Osteocyte (in vitro differentiated cells): Measurements from ENCODE around the gene TBCA. TPM values are rescaled to one million over a fixed set of nuclear protein-coding genes. Genes with fewer than 3 reads are reported as not detected.

Source experiments
- DNase-seq: peaks from one replicate; pipeline ENCODE4 v3.0.0; 2021; ENCODE audit warnings: mixed read lengths; ENCODE audit not compliant: unreplicated experiment; ENCODE audit errors: extremely low spot score
- H3K27ac Mint-ChIP-seq: one replicate; pipeline ENCODE4 v1.8.0; 2021; ENCODE audit warnings: mild to moderate bottlenecking, mixed read lengths; ENCODE audit not compliant: unreplicated experiment
- H3K27me3 Mint-ChIP-seq: one replicate; pipeline ENCODE4 v1.8.0; 2021; ENCODE audit warnings: mixed read lengths; ENCODE audit not compliant: unreplicated experiment
- H3K36me3 Mint-ChIP-seq: one replicate; pipeline ENCODE4 v1.8.0; 2021; ENCODE audit warnings: mixed read lengths; ENCODE audit not compliant: unreplicated experiment
- H3K4me1 Mint-ChIP-seq: one replicate; pipeline ENCODE4 v1.8.0; 2021; ENCODE audit warnings: mixed read lengths; ENCODE audit not compliant: unreplicated experiment
- H3K4me3 Mint-ChIP-seq: one replicate; pipeline ENCODE4 v1.8.0; 2021; ENCODE audit warnings: mild to moderate bottlenecking, moderate library complexity, mixed read lengths; ENCODE audit not compliant: unreplicated experiment
- H3K9me3 Mint-ChIP-seq: one replicate; pipeline ENCODE4 v1.8.0; 2021; ENCODE audit warnings: mixed read lengths; ENCODE audit not compliant: unreplicated experiment
- CTCF ChIP-seq: fragments of 200-600 bp; sonication (generic); IDR thresholded peaks from 2 replicates; pipeline ENCODE4 v1.5.0; 2021; ENCODE audit warnings: antibody characterized with exemption, mild to moderate bottlenecking, moderate library complexity
- long read RNA-seq: library from polyadenylated mRNA; unstranded; transcript quantifications from one replicate; pipeline ENCODE4 v2.0.0, GENCODE V29; 2021
- total RNA-seq: library from RNA; stranded (reverse); gene quantifications from 2 replicates; pipeline ENCODE4 v1.2.1, GENCODE V29; 2021

Gene TBCA
- total RNA-seq: 164 and 168 TPM in 2 replicates
- long read RNA-seq, transcript TBCA-201 (3 exons, 2,301 nt): minor isoform, 7 of 50 reads
- long read RNA-seq, transcript TBCA-202 (4 exons, 683 nt): major isoform, 29 of 50 reads
- long read RNA-seq, partial matches to known transcripts: 10 of 50 reads
- long read RNA-seq, other reads (novel, unspliced or antisense): 4 of 50 reads

GRCh38 chr5:77775790-77776553 lies at the start of gene TBCA:
TSS of gene TBCA (minus strand) at chr5:77776339. CDS start at chr5:77776257, 82 bp downstream.
- TF ChIP-seq CTCF: peak; percentile 39
- H3K27ac Mint-ChIP-seq: peak within 1 kb of the TSS; percentile 96
- H3K36me3 Mint-ChIP-seq: peaks cover 14% of the 10 kb centered on the region
- peak; percentile 96 for DNase-seq
- H3K27me3 Mint-ChIP-seq: no peaks in the 10 kb centered on the region
- no peaks in the 10 kb centered on the region for H3K9me3 Mint-ChIP-seq
- H3K4me1 Mint-ChIP-seq: peaks cover 42% of the 10 kb centered on the region
- peak within 1 kb of the TSS; percentile 90 for H3K4me3 Mint-ChIP-seq

GRCh38 chr5:77824981-77825380 lies 48.8 kb upstream of the TBCA start:
- Mint-ChIP-seq H3K27ac (no peak overlapping the region), H3K4me1 (no peaks in the 10 kb centered on the region), H3K4me3 (no peak overlapping the region), H3K27me3 (peaks cover 45% of the 10 kb centered on the region), H3K9me3 (no peaks in the 10 kb centered on the region), H3K36me3 (no peaks in the 10 kb centered on the region)
- DNase-seq: no peak
- TF ChIP-seq CTCF: no peak

GRCh38 chr5:77816686-77817085 lies 40.5 kb upstream of the TBCA start:
- Mint-ChIP-seq H3K4me3 (no peak overlapping the region), H3K4me1 (no peaks in the 10 kb centered on the region), H3K36me3 (no peaks in the 10 kb centered on the region), H3K9me3 (no peaks in the 10 kb centered on the region), H3K27ac (no peak overlapping the region), H3K27me3 (peaks cover 18% of the 10 kb centered on the region)
- DNase-seq: no peak
- TF ChIP-seq CTCF: no peak

GRCh38 chr5:77812926-77813589 lies 36.9 kb upstream of the TBCA start:
- H3K36me3 Mint-ChIP-seq: no peaks in the 10 kb centered on the region
- H3K9me3 Mint-ChIP-seq: peaks cover 9% of the 10 kb centered on the region
- peaks cover 13% of the 10 kb centered on the region for H3K27me3 Mint-ChIP-seq
- no peak overlapping the region for H3K4me3 Mint-ChIP-seq
- H3K27ac Mint-ChIP-seq: no peak overlapping the region
- no peak for TF ChIP-seq CTCF
- DNase-seq: no peak
- H3K4me1 Mint-ChIP-seq: no peaks in the 10 kb centered on the region
